Hepatocyte (in vitro differentiated cells): ENCODE results near the gene KIF17. TPM values are rescaled to one million over a fixed set of nuclear protein-coding genes. Genes with fewer than 3 reads are reported as not detected.

ENCODE experiments used
- DNase-seq: peaks from one replicate; pipeline ENCODE4 v3.0.0-alpha.2; 2016; ENCODE audit warnings: low spot score
- H2AFZ ChIP-seq: fragments of 200-600 bp; sonication (generic); 2 replicates; pipeline ENCODE4 v1.6.0; 2016; ENCODE audit warnings: antibody characterized with exemption, mild to moderate bottlenecking
- H3K27ac ChIP-seq: fragments of 200-600 bp; sonication (generic); 2 replicates; pipeline ENCODE4 v1.5.1; 2016; ENCODE audit warnings: mild to moderate bottlenecking
- H3K27me3 ChIP-seq: fragments of 200-600 bp; sonication (generic); 2 replicates; pipeline ENCODE4 v1.6.1; 2016
- H3K36me3 ChIP-seq: fragments of 200-600 bp; sonication (generic); replicated peaks from 2 replicates; pipeline ENCODE4 v1.5.1; 2016; ENCODE audit warnings: low read depth; ENCODE audit not compliant: insufficient read depth
- H3K4me1 ChIP-seq: fragments of 200-600 bp; sonication (generic); 2 replicates; pipeline ENCODE4 v1.5.1; 2016; ENCODE audit warnings: mild to moderate bottlenecking, moderate library complexity; ENCODE audit not compliant: insufficient read depth
- H3K4me2 ChIP-seq: fragments of 200-600 bp; sonication (generic); 2 replicates; pipeline ENCODE4 v1.6.0; 2016
- H3K4me3 ChIP-seq: fragments of 200-600 bp; sonication (generic); 2 replicates; pipeline ENCODE4 v1.5.1; 2016; ENCODE audit warnings: mild to moderate bottlenecking
- H3K79me2 ChIP-seq: fragments of 200-600 bp; sonication (generic); 2 replicates; pipeline ENCODE4 v1.6.0; 2017; ENCODE audit warnings: mild to moderate bottlenecking
- H3K9me2 ChIP-seq: fragments of 200-600 bp; sonication (generic); replicated peaks from 2 replicates; pipeline ENCODE4 v1.6.0; 2017; ENCODE audit warnings: mild to moderate bottlenecking; ENCODE audit not compliant: insufficient read depth
- H3K9me3 ChIP-seq: fragments of 200-600 bp; sonication (generic); 2 replicates; pipeline ENCODE4 v1.5.1; 2016; ENCODE audit warnings: low read depth, mild to moderate bottlenecking
- H4K20me1 ChIP-seq: fragments of 200-600 bp; sonication (generic); 2 replicates; pipeline ENCODE4 v1.6.0; 2016; ENCODE audit warnings: mild to moderate bottlenecking; ENCODE audit not compliant: insufficient read depth, poor library complexity, severe bottlenecking
- EZH2 ChIP-seq: fragments of 200-600 bp; sonication (generic); IDR thresholded peaks from 2 replicates; pipeline ENCODE4 v1.6.1; 2016; ENCODE audit warnings: antibody characterized with exemption, mild to moderate bottlenecking, borderline replicate concordance
- EZH2phosphoT487 ChIP-seq: fragments of 200-600 bp; sonication (generic); IDR thresholded peaks from one replicate; pipeline ENCODE4 v1.6.1; 2018; ENCODE audit warnings: antibody characterized with exemption, mild to moderate bottlenecking, low read depth, moderate library complexity; ENCODE audit not compliant: unreplicated experiment, severe bottlenecking
- WGBS: methylation state at CpG from one replicate; pipeline ENCODE4 v1.1.6; 2016; ENCODE audit warnings: low lambda C conversion rate; ENCODE audit errors: missing lambda C conversion rate; 5-methylcytosine and 5-hydroxymethylcytosine counted together
- polyA plus RNA-seq: library from polyadenylated mRNA; unstranded; fragments of >200 nt; fragmentation: Nextera tagmentation; extraction: Ambion mirVana; gene quantifications from 2 replicates; pipeline ENCODE4 v1.2.1, GENCODE V29; 2016
- total RNA-seq: library from RNA; depleted of rRNA; stranded (reverse); fragments of >200 nt; gene quantifications from 2 replicates; pipeline ENCODE4 v1.2.3, GENCODE V29; 2014
- TF ChIP-seq, protein P1 (sequence below): fragments of 200-600 bp; sonication (generic); IDR thresholded peaks from 2 replicates; pipeline ENCODE4 v1.5.1; 2016; ENCODE audit warnings: antibody characterized with exemption, mild to moderate bottlenecking; ENCODE audit not compliant: poor library complexity

The KIF17 gene
- total and polyA plus RNA-seq, 2 experiments from 2014 or later, result 0.23 to 0.28 TPM

DNA sequence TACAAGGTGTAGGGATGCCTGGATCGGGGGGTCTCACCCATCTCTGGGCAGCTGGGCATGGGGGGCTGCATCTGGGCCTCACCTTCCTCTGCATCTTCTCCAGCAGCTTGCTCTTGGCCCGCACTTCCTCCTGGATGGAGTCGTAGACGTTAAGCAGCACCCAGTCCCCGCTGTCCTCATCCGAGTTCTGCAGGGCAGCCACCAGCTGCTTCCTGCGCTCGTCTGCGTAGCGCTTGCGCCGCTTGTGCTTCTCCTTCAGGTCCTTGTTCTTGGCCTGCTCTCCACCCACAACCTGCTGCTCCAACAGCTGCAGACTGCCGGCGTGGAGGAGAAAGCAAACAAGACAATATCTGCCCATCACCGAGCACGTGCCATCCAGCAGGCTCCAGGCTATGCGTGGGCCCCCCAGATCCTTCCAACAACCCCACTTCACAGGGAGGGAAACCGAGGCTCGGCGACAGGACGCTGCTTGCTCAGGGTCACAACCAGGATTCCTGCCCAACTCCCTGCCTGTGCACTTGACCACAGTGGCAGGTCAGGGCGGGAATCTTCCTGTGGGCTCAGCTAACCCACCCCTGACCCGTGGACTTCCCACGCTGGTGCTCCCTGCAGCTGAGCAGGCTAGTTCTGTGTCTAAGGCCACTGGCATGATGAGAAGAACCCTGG is 35.1 kb downstream of the KIF17 start:
- TF ChIP-seq EZH2phosphoT487 (no peak), EZH2 (no peak)
- TF ChIP-seq, protein P1, sequence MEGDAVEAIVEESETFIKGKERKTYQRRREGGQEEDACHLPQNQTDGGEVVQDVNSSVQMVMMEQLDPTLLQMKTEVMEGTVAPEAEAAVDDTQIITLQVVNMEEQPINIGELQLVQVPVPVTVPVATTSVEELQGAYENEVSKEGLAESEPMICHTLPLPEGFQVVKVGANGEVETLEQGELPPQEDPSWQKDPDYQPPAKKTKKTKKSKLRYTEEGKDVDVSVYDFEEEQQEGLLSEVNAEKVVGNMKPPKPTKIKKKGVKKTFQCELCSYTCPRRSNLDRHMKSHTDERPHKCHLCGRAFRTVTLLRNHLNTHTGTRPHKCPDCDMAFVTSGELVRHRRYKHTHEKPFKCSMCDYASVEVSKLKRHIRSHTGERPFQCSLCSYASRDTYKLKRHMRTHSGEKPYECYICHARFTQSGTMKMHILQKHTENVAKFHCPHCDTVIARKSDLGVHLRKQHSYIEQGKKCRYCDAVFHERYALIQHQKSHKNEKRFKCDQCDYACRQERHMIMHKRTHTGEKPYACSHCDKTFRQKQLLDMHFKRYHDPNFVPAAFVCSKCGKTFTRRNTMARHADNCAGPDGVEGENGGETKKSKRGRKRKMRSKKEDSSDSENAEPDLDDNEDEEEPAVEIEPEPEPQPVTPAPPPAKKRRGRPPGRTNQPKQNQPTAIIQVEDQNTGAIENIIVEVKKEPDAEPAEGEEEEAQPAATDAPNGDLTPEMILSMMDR, result no peak
- Histone ChIP-seq H3K27ac (no peak overlapping the region), H4K20me1 (no peaks in the 10 kb centered on the region), H3K9me3 (no peaks in the 10 kb centered on the region), H2AFZ (no peak overlapping the region), H3K36me3 (no peaks in the 10 kb centered on the region), H3K79me2 (no peaks in the 10 kb centered on the region), H3K4me2 (no peak overlapping the region), H3K4me3 (no peak overlapping the region), H3K9me2 (no peaks in the 10 kb centered on the region), H3K27me3 (no peaks in the 10 kb centered on the region), H3K4me1 (no peaks in the 10 kb centered on the region)
- DNase-seq, result no peak
- WGBS, result 89% methylated on average over 23 of the region's 24 CpGs

- H3K27ac ChIP-seq, result no peak overlapping the region
- H3K36me3 ChIP-seq, result no peaks in the 10 kb centered on the region
- TF ChIP-seq, protein P1, result no peak
- TF ChIP-seq EZH2phosphoT487, result no peak
- TF ChIP-seq EZH2, result no peak
- H3K27me3 ChIP-seq, result no peaks in the 10 kb centered on the region
- no peaks in the 10 kb centered on the region for H3K9me3 ChIP-seq
- no peak for DNase-seq
- H3K4me3 ChIP-seq, result no peak overlapping the region
- H3K4me2 ChIP-seq, result no peak overlapping the region
- no peaks in the 10 kb centered on the region for H3K4me1 ChIP-seq
- 95% methylated on average over 9 of the region's 9 CpGs for WGBS
- no peak overlapping the region for H2AFZ ChIP-seq
- H3K9me2 ChIP-seq, result no peaks in the 10 kb centered on the region
- no peaks in the 10 kb centered on the region for H4K20me1 ChIP-seq
- H3K79me2 ChIP-seq, result no peaks in the 10 kb centered on the region
These were observed 35.8 kb downstream of the KIF17 start for GRCh38 chr1:20681999-20682398.

GRCh38 chr1:20680269-20680668 is 37.5 kb downstream of the KIF17 start:
- 81% methylated on average over 5 of the region's 5 CpGs for WGBS
- no peaks in the 10 kb centered on the region for H3K27me3 ChIP-seq

More at GRCh38 chr1:20680269-20680668, 37.5 kb downstream of the KIF17 start:
- H3K4me3 ChIP-seq, result no peak overlapping the region
- no peaks in the 10 kb centered on the region for H3K36me3 ChIP-seq
- no peaks in the 10 kb centered on the region for H3K9me3 ChIP-seq
- no peak overlapping the region for H3K4me2 ChIP-seq
- H3K4me1 ChIP-seq, result no peaks in the 10 kb centered on the region
- no peak overlapping the region for H2AFZ ChIP-seq
- H3K9me2 ChIP-seq, result no peaks in the 10 kb centered on the region
- TF ChIP-seq EZH2, result no peak
- no peak for TF ChIP-seq EZH2phosphoT487
- TF ChIP-seq, protein P1, result no peak
- no peak for DNase-seq
- H4K20me1 ChIP-seq, result no peaks in the 10 kb centered on the region
- H3K27ac ChIP-seq, result no peak overlapping the region
- no peaks in the 10 kb centered on the region for H3K79me2 ChIP-seq
